ENCODE data around the gene GMCL2. TPM values are rescaled to one million over a fixed set of nuclear protein-coding genes. Genes with fewer than 3 reads are reported as not detected.

The GMCL2 gene
- total and polyA plus RNA-seq, 5 donors from 2014 or later, result 0.11 TPM; not detected in 4

DNA sequence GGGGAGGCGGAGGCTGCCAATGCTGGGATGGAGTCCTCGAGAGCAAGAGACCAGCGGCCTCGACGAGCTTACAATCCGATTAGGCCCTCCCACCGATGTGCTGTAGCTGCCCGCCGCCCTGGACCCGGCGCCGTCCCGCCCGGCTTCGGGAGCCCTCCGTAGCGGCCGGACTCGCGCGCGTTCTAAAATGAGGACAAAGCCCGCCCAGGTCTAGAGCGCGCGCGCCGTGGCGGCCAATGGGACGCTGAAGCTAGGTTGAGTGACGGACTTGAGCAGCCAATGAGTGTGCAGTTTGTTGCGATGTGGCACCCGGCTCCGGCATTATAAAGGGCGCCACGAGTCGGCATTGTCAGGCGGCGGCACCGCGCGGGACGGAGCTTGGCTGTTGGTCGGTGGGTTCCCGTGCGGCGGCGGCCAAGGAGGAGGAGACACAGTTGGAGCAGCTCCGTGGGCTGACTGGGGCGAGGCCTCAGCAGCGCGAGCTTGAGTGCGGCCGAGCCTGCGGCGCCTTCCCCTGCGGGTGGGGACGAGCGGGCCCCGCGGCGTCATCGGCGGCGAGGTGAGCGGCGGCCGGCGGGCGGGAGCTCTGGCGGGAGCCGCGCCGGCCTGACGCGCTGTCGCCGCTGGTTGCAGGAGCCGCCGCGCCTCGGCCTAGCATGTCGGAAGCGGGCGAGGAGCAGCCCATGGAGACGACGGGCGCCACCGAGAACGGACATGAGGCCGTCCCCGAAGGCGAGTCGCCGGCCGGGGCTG, 17.2 kb upstream of the GMCL2 start, which contains the start of gene HNRNPAB:
TSS of gene HNRNPAB (plus strand) at position 352 of the 753 bp plus-strand sequence. CDS start at position 657, 305 bp downstream.
- Mint-ChIP-seq H3K27me3 (no peaks in the 10 kb centered on the region), H3K36me3 (peaks cover 29% of the 10 kb centered on the region), H3K4me1 (peaks cover 5 to 41% (median 29%) of the 10 kb centered on the region in 4 donors), H3K9me3 (peaks cover 0 to 2% (median 0%) of the 10 kb centered on the region in 7 donors), H3K4me3 (peak within 1 kb of the TSS; percentile 97 to 100 (median 100)), H3K27ac (peak within 1 kb of the TSS; percentile 97 to 100 (median 99))
- H3K9me3 ChIP-seq (ENCODE audit: control insufficient read depth in 2 of 2, low read length in 2 of 2), result no peaks in the 10 kb centered on the region
- H3K27me3 ChIP-seq (ENCODE audit: control insufficient read depth, insufficient read depth, low read length), result no peaks in the 10 kb centered on the region
- peak within 1 kb of the TSS; percentile 93 for H3K4me3 ChIP-seq (ENCODE audit: low read depth, low read length)
- ATAC-seq (ENCODE audit: low read depth in 2 of 2), result peak; percentile 87 to 88
- DNase-seq, result peak; percentile 93 to 96 (median 96)
- peaks cover 34% of the 10 kb centered on the region for H3K4me1 ChIP-seq (ENCODE audit: control insufficient read depth, insufficient read depth, low read length, poor library complexity, severe bottlenecking)
- H3K36me3 ChIP-seq (ENCODE audit: control insufficient read depth, insufficient read depth, low read length), result peaks cover 30% of the 10 kb centered on the region
- H3K27ac ChIP-seq (ENCODE audit: insufficient read depth, low read length, poor library complexity, severe bottlenecking), result peak within 1 kb of the TSS; percentile 76

DNA sequence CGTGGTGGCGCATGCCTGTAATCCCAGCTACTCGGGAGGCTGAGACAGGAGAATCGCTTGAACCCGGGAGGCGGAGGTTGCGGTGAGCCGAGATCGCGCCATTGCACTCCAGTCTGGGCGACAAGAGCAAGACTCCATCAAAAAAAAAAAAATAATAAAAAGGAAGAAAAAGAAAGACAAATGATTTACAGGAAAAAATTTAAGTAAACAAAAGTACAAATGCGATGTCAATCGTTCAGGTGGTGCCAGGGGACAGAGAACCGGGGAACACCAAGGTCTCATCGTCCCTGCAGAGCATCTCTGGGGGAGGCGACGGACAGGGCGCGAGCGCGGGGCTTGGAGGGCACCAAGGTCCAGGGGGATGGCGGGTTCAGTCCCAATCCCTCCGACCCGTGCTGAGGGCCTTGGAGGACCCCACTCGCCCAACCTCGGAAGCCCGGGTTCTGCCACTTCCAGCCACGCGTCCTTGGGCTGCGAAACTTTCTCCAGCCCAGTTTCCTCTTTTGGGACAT, 16.6 kb upstream of the GMCL2 start:
- H3K9me3 ChIP-seq (ENCODE audit: control insufficient read depth in 2 of 2, low read length in 2 of 2), result no peaks in the 10 kb centered on the region
- Mint-ChIP-seq H3K27me3 (no peaks in the 10 kb centered on the region), H3K4me3 (peak overlapping the region; percentile 97 to 100 (median 100)), H3K27ac (peak overlapping the region; percentile 76 to 97 (median 76)), H3K9me3 (peaks cover 0 to 2% (median 0%) of the 10 kb centered on the region in 7 donors), H3K4me1 (peaks cover 5 to 36% (median 28%) of the 10 kb centered on the region in 4 donors), H3K36me3 (peaks cover 22% of the 10 kb centered on the region)
- H3K4me3 ChIP-seq (ENCODE audit: low read depth, low read length), result peak overlapping the region; percentile 62
- DNase-seq (no peak), ATAC-seq (ENCODE audit: low read depth in 2 of 2) (no peak)
- peaks cover 34% of the 10 kb centered on the region for H3K4me1 ChIP-seq (ENCODE audit: control insufficient read depth, insufficient read depth, low read length, poor library complexity, severe bottlenecking)
- H3K36me3 ChIP-seq (ENCODE audit: control insufficient read depth, insufficient read depth, low read length), result peaks cover 24% of the 10 kb centered on the region
- peak overlapping the region; percentile 76 for H3K27ac ChIP-seq (ENCODE audit: insufficient read depth, low read length, poor library complexity, severe bottlenecking)
- no peaks in the 10 kb centered on the region for H3K27me3 ChIP-seq (ENCODE audit: control insufficient read depth, insufficient read depth, low read length)

DNA sequence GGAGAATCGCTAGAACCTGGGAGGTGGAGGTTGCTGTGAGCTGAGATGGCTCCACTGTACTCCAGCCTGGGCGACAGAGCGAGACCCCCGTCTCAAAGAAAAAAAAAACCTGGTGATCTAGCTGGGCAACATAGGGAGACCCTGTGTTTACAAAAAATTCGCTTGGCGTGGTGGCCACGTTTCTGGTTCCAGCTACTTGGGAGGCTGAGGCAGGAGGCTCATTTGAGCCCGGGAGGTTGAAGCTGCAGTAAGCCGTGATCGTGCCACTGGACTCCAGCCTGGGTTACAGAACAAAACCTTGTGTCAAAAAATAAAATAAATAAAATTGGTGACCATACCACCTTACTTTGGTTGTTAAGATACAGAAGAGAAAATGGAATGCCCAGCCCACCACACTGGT, 15.4 kb upstream of the GMCL2 start:
- Histone ChIP-seq H3K4me3 (ENCODE audit: low read depth, low read length) (no peak overlapping the region), H3K4me1 (ENCODE audit: control insufficient read depth, insufficient read depth, low read length, poor library complexity, severe bottlenecking) (peaks cover 26% of the 10 kb centered on the region), H3K36me3 (ENCODE audit: control insufficient read depth, insufficient read depth, low read length) (peaks cover 12% of the 10 kb centered on the region), H3K27me3 (ENCODE audit: control insufficient read depth, insufficient read depth, low read length) (no peaks in the 10 kb centered on the region), H3K27ac (ENCODE audit: insufficient read depth, low read length, poor library complexity, severe bottlenecking) (no peak overlapping the region), H3K9me3 (ENCODE audit: control insufficient read depth in 2 of 2, low read length in 2 of 2) (no peaks in the 10 kb centered on the region)
- Mint-ChIP-seq H3K27ac (peak overlapping the region in 1 of 3 donors; percentile 76), H3K27me3 (no peaks in the 10 kb centered on the region), H3K36me3 (peaks cover 12% of the 10 kb centered on the region), H3K4me1 (peaks cover 5 to 25% (median 20%) of the 10 kb centered on the region in 4 donors), H3K4me3 (peak overlapping the region; percentile 67 to 88 (median 78)), H3K9me3 (peaks cover 0 to 2% (median 0%) of the 10 kb centered on the region in 7 donors)
- DNase-seq, result no peak
- ATAC-seq (ENCODE audit: low read depth in 2 of 2), result no peak

DNA sequence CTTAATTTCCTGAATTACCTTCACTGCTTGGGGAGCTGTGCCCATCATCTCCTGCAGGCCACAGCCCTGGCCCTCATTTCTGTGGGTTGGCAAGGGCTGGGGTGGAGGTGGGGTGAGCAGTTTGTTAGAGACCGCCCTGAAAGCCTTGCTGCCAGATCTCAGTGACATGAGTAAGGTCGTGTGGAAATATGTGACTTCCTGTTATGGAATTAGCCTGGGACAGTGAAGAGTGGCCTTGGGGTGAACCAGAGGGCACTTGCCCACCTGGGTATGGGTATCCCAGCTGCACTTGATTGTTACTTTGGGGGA, 14.7 kb upstream of the GMCL2 start:
- H3K27me3 ChIP-seq (ENCODE audit: control insufficient read depth, insufficient read depth, low read length), result no peaks in the 10 kb centered on the region
- no peak overlapping the region for H3K4me3 ChIP-seq (ENCODE audit: low read depth, low read length)
- no peak overlapping the region for H3K27ac Mint-ChIP-seq
- ATAC-seq (ENCODE audit: low read depth in 2 of 2), result no peak
- no peaks in the 10 kb centered on the region for H3K27me3 Mint-ChIP-seq
- peaks cover 0 to 2% (median 0%) of the 10 kb centered on the region in 7 donors for H3K9me3 Mint-ChIP-seq
- H3K36me3 Mint-ChIP-seq, result peaks cover 12% of the 10 kb centered on the region
- H3K4me1 ChIP-seq (ENCODE audit: control insufficient read depth, insufficient read depth, low read length, poor library complexity, severe bottlenecking), result peaks cover 20% of the 10 kb centered on the region
- H3K36me3 ChIP-seq (ENCODE audit: control insufficient read depth, insufficient read depth, low read length), result peaks cover 6% of the 10 kb centered on the region
- peak overlapping the region in 3 of 4 donors; percentile 55 to 85 (median 79) for H3K4me3 Mint-ChIP-seq
- peaks cover 5 to 20% (median 17%) of the 10 kb centered on the region in 4 donors for H3K4me1 Mint-ChIP-seq
- no peaks in the 10 kb centered on the region for H3K9me3 ChIP-seq (ENCODE audit: control insufficient read depth in 2 of 2, low read length in 2 of 2)
- H3K27ac ChIP-seq (ENCODE audit: insufficient read depth, low read length, poor library complexity, severe bottlenecking), result no peak overlapping the region
- DNase-seq, result no peak

DNA sequence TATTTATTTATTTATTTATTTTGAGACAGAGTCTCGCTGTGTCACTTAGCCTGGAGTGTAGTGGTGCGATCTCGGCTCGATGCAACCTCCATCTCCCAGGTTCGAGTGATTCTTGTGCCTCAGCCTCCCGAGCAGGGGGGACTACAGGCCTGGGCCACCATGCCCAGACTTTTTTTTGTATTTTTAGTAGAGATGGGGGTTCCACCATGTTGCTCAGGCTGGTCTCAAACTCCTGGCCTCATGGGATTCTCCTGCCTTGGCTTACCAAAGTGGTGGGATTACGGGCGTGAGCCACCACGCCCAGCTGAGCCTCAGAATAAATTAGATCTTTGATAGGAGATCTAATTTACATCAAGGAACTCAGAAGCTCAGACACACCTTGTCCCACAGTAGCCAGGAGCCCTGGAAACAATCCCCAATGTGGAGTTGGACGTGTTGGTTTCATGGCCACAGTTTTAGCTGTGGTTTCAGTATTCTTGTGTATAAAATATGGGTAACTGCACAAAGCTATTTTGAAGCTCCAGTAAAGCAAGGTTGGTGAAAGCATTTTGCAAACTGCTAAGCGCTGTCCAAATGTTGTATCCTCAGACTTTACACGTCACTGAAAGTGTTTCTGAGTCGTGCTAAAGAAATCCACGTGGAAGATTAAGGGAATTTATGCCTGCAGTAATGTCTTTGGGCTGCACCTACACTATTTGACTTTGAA, 14.2 kb upstream of the GMCL2 start:
- peak overlapping the region in 1 of 4 donors; percentile 85 for H3K4me3 Mint-ChIP-seq
- H3K27me3 Mint-ChIP-seq, result no peaks in the 10 kb centered on the region

DNA sequence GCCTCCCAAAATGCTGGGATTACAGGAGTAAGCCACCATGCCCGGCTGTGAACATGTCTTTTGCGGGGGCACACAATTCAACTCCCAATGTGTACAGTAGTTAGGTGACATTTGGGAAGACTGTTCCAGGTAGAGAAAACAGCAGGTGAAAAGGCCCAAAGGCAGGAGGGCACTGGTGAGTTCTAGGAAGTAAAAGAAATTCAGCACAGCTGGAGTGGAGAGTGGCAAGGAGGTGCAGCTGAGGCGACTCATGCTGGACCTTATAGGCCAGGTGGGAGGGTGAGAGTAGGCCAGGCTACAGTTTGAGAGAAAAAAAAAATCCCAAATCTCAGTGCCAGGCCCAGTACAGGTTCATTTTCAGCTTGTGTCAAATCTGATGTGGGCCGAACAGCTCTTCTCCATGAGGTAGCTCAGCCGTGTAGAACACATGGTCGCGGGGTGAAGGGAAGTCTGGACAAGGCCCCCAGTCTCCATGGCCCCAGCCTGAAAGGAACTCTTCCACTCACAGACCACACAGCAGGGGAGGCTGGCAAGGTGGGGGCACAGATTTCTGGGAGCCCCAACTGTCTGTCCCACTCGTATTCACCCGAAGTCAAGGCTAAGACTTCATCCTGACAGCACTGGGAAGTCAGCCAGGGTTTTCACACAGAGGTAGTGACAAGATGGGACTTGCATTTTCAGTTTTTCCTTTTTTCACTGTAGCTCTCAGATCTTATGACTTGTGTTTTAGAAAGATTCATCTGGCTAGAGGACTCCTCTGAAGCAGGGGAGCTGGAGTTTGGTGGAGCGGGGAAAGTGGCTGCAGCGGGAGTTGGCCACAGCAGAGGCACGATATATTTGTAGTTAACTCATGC, 12.6 kb upstream of the GMCL2 start:
- no peak for ATAC-seq (ENCODE audit: low read depth in 2 of 2)
- H3K27me3 ChIP-seq (ENCODE audit: control insufficient read depth, insufficient read depth, low read length), result no peaks in the 10 kb centered on the region
- no peak overlapping the region for H3K27ac ChIP-seq (ENCODE audit: insufficient read depth, low read length, poor library complexity, severe bottlenecking)
- H3K36me3 ChIP-seq (ENCODE audit: control insufficient read depth, insufficient read depth, low read length), result no peaks in the 10 kb centered on the region
- Mint-ChIP-seq H3K4me1 (peaks cover 2 to 9% (median 4%) of the 10 kb centered on the region in 4 donors), H3K36me3 (peaks cover 3% of the 10 kb centered on the region), H3K27ac (no peak overlapping the region), H3K4me3 (peak overlapping the region in 1 of 4 donors; percentile 85), H3K9me3 (peaks cover 0 to 2% (median 0%) of the 10 kb centered on the region in 7 donors), H3K27me3 (no peaks in the 10 kb centered on the region)
- no peak overlapping the region for H3K4me3 ChIP-seq (ENCODE audit: low read depth, low read length)
- no peak for DNase-seq
- H3K4me1 ChIP-seq (ENCODE audit: control insufficient read depth, insufficient read depth, low read length, poor library complexity, severe bottlenecking), result peaks cover 4% of the 10 kb centered on the region
- H3K9me3 ChIP-seq (ENCODE audit: control insufficient read depth in 2 of 2, low read length in 2 of 2), result no peaks in the 10 kb centered on the region

More for the DNA sequence above, 14.2 kb upstream of the GMCL2 start:
- H3K4me1 Mint-ChIP-seq, result peaks cover 5 to 15% (median 12%) of the 10 kb centered on the region in 4 donors
- H3K36me3 Mint-ChIP-seq, result peaks cover 10% of the 10 kb centered on the region
- Histone ChIP-seq H3K36me3 (ENCODE audit: control insufficient read depth, insufficient read depth, low read length) (peaks cover under 1% of the 10 kb centered on the region), H3K27me3 (ENCODE audit: control insufficient read depth, insufficient read depth, low read length) (no peaks in the 10 kb centered on the region), H3K4me3 (ENCODE audit: low read depth, low read length) (no peak overlapping the region), H3K27ac (ENCODE audit: insufficient read depth, low read length, poor library complexity, severe bottlenecking) (no peak overlapping the region), H3K4me1 (ENCODE audit: control insufficient read depth, insufficient read depth, low read length, poor library complexity, severe bottlenecking) (peaks cover 15% of the 10 kb centered on the region), H3K9me3 (ENCODE audit: control insufficient read depth in 2 of 2, low read length in 2 of 2) (no peaks in the 10 kb centered on the region)
- H3K9me3 Mint-ChIP-seq, result peaks cover 0 to 2% (median 0%) of the 10 kb centered on the region in 7 donors
- no peak overlapping the region for H3K27ac Mint-ChIP-seq
- DNase-seq (no peak), ATAC-seq (ENCODE audit: low read depth in 2 of 2) (no peak)

DNA sequence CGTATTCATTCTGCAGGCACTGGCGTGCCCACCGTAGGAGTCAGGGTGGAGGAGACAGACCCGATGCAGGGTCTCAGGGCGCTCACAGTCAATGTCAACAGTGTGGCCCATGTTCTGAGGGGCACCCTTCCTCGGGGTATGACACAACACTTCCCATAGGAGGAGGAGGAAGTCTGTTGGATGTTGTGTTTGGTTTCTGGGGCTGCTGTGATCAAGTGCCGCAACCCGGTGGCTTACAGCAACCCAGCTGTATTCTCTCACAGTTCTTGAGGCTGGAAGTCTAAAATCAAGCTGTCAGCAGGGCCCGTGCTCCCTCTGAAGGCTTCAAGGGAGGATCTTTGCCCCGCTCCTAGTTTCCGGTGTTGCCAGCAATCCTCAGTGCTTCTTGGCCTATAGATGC, 11.5 kb upstream of the GMCL2 start:
- Histone ChIP-seq H3K9me3 (ENCODE audit: control insufficient read depth in 2 of 2, low read length in 2 of 2) (no peaks in the 10 kb centered on the region), H3K36me3 (ENCODE audit: control insufficient read depth, insufficient read depth, low read length) (no peaks in the 10 kb centered on the region), H3K27ac (ENCODE audit: insufficient read depth, low read length, poor library complexity, severe bottlenecking) (no peak overlapping the region), H3K4me1 (ENCODE audit: control insufficient read depth, insufficient read depth, low read length, poor library complexity, severe bottlenecking) (peaks cover 1% of the 10 kb centered on the region), H3K4me3 (ENCODE audit: low read depth, low read length) (no peak overlapping the region), H3K27me3 (ENCODE audit: control insufficient read depth, insufficient read depth, low read length) (peaks cover 3% of the 10 kb centered on the region)
- Mint-ChIP-seq H3K4me1 (peaks cover 0 to 4% (median 1%) of the 10 kb centered on the region in 4 donors), H3K9me3 (no peaks in the 10 kb centered on the region), H3K27ac (no peak overlapping the region), H3K4me3 (peak overlapping the region in 1 of 4 donors; percentile 41), H3K36me3 (no peaks in the 10 kb centered on the region), H3K27me3 (peaks cover 10% of the 10 kb centered on the region)
- no peak for ATAC-seq (ENCODE audit: low read depth in 2 of 2)
- no peak for DNase-seq
